Stimulated activated CD8-positive, alpha-beta memory T cell treated with anti-CD3 and anti-CD28 coated beads, Interleukin-4, amount 100 ng/mL, for 4 hours (primary cell): Measurements from ENCODE around the gene GJB6.

ENCODE experiments used
- DNase-seq, 2 donors: peaks; one replicate each; pipeline ENCODE4 v3.0.0-alpha.2; 2020; ENCODE audit warnings: low read depth in 2 of 2, low spot score in 1 of 2

The GJB6 gene

GRCh38 chr13:20227730-20228129 lies 4.4 kb downstream of the GJB6 start:
- DNase-seq, result no peak

DNA sequence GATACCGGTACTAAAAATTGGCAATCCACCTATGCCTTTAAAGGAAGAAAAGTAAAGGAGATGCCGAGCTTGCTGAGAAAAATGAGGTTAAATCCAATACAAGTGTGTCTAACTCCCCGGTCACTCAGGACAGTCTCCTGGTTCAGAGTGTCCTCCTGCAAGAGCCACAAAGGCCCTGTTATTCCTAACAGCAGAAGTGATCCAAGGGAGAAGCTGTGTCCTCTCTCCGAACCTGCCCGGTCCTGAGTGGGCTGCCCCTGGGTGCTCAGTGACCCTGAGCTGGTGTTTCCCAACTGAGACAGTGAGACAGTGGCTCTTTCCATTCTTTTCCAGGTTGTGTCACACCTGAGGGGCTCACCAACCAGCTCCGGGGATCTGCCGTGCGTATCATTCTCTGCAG lies 4.8 kb downstream of the GJB6 start:
- no peak for DNase-seq

DNA sequence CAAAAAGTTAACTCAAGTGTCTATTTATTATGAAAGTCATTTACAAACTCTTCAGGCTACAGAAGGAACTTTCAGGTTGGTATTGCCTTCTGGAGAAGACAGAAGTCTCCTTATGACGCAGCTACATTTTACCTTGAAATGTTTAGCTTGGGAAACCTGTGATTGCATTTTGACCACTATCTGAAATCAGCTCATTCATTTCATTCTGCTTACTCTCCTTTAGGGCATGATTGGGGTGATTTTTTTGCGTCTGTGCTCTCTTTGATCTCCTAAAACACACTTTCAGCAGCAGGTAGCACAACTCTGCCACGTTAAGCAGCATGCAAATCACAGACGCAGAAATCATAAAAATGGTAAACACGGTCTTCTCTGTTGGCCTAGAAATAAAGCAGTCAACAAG lies 9.6 kb downstream of the GJB6 start:
- DNase-seq, result no peak

DNA sequence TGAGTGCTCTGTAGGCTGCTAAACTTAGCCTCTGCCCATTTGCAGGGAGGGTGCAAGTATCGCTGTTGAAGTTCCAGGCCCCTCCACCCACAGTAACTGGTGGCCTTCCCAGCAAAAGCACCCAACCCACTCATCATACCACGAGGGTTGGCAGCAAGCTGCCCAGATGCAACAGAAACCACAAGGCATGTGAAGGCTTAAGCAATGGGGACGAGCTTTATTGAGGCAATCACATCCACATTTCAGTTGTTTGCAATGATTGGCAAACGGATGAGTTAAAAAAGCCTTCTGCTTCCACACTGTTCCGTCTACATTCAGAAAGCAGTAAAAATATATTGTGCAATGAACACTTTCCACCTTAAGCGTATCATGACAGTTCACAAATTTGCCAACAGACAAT lies 10.3 kb downstream of the GJB6 start:
- no peak for DNase-seq

DNA sequence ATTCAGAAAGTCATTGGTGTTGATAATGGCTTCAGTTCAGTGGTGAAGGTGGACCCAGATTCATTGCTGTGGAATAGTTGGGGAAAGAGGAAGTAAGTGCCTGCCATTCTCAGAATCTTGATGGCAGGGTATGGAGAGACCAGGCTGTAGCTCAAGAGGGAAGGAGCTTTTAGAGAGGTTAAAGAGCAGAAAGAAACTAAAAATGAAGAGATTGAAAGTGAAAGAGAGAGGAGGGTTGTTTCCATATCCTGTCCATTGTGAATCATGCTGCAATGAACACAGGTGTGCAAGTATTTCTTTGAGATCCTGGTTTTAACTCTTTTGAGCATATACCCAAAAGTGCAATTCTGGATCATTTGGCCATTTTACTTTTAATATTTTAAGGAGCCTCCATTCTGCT lies 12.5 kb downstream of the GJB6 start:
- no peak for DNase-seq

DNA sequence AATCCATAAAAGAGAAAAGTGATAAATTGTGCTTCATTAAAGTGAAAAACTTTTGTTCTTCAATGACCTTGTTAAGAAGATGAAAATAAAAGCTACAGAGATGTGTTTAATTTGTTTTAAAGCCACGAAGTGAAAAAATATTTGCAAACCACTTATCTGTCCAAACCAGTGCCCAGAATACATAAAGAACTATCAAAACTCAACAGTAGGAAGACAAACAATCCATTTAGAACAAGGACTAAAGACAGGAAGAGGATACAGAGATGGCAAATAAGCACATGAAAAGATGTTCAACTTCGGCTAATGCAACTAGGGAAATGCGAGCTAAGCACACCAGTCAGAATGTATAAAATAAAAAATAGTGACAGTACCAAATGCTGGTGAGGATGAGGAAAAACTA lies 15.0 kb downstream of the GJB6 start:
- no peak for DNase-seq

DNA sequence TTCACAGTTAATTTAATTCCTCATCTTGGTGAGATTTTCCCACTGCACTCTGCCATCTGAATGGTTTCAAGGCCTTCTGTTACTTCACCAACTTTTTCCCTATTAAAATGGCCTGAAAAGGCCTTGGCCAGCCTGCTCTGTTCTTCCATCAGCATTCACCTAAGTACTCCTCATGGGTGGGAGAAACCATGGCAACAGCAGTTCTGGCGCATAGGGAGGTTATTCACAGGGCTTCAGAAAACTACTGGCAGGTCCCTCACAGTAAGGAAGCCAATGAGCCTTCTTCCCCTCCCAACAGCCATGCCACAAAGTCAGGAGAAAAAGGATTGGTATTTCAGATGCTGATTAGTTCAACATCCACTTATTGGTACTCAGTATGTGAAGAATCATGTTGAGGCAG lies 22.2 kb downstream of the GJB6 start:
- no peak for DNase-seq

DNA sequence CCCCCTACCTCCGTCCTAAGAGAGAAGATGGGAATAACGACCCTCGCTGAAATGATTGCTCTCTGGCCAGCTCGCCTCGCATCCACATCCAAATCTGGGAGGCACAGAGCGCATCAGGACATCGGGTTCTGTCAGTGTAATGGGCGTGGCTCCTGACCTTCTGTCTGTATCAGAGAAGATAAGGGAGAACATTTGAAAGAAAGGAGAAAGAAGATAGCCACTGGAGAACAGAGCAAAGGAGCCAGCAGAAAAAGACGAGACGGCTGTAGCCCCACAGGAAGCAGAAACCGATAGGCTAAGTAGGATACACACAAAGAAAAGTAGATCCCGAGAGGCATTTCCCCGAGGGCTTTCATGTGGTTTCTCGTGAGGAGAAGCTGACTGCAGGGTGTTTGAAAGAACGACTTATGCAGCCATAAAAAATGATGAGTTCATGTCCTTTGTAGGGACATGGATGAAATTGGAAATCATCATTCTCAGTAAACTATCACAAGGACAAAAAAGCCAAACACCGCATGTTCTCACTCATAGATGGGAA lies 25.4 kb downstream of the GJB6 start:
- DNase-seq, result no peak

GRCh38 chr13:20206065-20206697 lies 25.9 kb downstream of the GJB6 start:
- no peak for DNase-seq

- no peak for DNase-seq
These were observed 33.3 kb downstream of the GJB6 start for GRCh38 chr13:20198781-20199180.

- DNase-seq, result no peak
These were observed 34.7 kb downstream of the GJB6 start for GRCh38 chr13:20197361-20197834.

GRCh38 chr13:20195801-20196200 lies 36.3 kb downstream of the GJB6 start:
- no peak for DNase-seq

GRCh38 chr13:20193907-20194631 lies 38.0 kb downstream of the GJB6 start:
- DNase-seq, result no peak

GRCh38 chr13:20193162-20193906 lies 38.8 kb downstream of the GJB6 start:
- no peak for DNase-seq

DNA sequence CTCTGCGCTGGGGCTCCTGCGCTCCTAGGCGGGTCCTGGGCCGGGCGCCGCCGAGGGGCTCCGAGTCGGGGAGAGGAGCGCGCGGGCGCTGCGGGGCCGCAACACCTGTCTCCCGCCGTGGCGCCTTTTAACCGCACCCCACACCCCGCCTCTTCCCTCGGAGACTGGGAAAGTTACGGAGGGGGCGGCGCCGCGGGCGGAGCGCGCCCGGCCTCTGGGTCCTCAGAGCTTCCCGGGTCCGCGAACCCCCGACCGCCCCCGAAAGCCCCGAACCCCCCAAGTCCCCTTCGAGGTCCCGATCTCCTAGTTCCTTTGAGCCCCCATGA lies 39.3 kb downstream of the GJB6 start, which contains the start of gene GJB2:
TSS of gene GJB2 (minus strand) at position 103 of the 326 bp plus-strand sequence. CDS start 3,357 bp downstream, outside the sequence.
- no peak for DNase-seq

DNA sequence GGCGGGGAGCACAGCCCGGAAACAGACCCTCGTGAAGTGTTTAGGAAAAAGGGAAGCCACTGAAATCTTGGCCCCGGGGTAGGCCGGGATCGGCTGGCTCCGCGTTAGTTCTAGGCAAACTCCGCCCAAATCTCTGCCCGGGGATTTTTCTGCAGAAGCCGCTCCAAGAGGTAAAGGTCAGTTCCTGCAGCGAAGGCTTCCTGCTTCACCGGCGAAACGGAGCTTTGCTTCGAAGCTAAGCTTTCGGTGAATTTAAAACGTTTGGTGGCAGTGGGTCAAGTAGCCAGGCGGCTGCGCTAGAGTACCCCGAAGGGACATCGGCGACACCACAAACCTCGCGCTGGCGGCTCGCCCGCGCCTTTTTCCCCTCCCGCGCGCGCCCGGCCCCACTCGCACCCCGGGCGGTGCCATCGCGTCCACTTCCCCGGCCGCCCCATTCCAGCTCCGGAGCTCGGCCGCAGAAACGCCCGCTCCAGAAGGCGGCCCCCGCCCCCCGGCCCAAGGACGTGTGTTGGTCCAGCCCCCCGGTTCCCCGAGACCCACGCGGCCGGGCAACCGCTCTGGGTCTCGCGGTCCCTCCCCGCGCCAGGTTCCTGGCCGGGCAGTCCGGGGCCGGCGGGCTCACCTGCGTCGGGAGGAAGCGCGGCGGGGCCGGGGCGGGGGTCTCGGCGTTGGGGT lies 39.8 kb downstream of the GJB6 start:
- no peak for DNase-seq

DNA sequence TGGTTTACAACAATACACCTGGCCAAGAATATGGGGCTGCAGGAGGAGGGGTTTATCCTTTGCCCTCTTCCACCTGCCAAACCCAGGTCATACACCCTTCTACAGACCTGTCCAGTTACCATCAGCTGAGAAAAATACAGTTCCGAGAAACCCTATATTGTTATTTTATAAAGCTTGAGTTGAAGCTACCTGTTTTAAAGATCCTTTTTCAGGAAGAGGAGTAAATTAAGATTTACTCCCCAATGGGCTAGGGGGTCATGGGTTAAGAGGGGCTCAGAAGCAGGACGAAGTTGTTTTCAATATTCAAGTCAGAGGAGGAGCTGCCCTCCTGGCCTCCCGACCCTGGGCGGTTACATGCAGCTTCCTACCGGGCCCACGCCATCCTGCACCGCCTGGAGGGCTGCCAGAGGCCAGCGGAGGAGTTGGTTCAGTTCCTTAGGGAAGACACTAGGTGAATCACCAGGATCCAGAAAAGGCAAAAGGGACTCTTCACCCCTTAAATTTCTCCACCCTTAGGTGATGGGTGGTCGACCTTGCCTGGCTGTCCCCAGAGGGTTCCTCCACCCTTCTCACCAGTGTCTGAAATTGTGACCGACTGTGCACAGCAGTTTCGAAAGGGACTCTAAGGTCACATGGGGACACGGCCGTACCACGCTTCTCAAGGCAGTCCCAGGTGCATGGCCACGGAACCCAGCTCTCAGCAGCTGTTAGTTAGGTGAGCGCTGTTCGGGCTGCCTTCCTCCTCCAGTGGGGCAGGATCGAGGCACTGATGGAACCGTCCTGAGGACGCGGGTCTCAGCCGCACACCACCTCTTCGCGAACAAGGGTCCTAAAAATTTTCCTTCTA lies 40.6 kb downstream of the GJB6 start:
- DNase-seq, result no peak

DNA sequence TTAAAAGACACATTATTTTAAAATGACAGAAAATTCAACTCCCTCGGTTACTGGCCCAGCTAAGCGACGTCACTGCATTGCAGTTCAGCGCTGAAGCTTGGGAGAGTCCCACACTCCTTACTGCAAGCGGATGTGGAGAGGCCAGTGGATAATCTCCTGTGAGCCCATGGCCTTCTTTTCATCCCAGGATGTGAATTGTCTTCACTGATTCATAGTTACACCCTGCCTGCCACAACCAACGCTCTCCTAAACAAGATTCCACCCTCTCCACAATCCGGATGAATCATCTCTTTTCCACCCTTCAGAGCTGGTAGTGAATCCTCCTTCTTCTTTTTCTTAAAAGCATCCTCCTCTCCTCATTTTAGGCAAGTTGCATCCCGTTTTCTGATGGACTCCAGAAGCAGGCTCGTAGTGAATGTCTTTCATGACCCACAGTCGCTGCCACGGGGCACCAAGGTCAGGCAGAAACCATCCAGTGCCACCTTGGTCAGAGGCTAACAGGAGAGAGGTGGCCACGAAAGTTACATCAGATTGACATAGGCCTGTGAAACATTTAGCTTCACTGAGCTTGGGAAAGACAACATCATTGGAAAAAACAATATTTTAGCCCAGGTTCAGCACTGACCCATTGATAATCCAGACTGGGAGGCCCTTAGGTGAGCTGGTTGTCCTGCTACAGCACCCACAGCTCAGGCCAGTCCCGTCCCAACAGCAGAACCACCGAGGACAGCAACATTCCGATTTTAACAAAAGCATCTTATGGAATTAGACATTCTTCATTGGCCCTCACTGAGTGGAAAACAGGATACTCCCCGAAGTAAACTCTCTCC lies 41.4 kb downstream of the GJB6 start:
- DNase-seq, result no peak

DNA sequence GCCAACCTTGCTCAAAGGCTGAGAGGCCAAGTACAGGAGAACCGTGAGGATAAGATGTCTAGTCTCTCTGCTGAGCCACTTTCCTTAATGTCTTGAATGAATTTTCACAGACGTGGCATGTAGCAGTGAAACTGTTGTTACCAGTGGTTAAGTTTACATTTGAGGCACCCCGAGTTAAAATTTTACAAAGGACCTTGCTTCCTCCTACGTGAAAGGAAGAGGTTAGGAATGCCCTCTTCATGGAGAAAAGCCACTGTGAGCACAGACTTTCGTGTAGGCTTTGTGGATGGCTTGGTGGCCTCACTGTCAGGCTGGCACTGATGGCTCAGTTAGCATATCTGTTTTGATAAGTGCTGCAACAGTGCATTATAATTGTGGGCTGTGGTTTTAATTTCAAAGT lies 42.0 kb downstream of the GJB6 start:
- no peak for DNase-seq
